SK-N-SH treated with all-trans-retinoic acid at 6 μM for 48 hours (cell line): ENCODE data around the gene LRRIQ1.

Experiments used
- GLIS3 ChIP-seq: fragments of 250-450 bp; sonication (Bioruptor Pico); IDR thresholded peaks from 2 replicates; pipeline ENCODE4 v1.5.0; 2020; ENCODE audit warnings: mild to moderate bottlenecking, moderate library complexity
- PATZ1 ChIP-seq: fragments of 250-450 bp; sonication (Bioruptor Pico); IDR thresholded peaks from 2 replicates; pipeline ENCODE4 v1.8.0; 2020; ENCODE audit warnings: mild to moderate bottlenecking, moderate library complexity, borderline replicate concordance
- SNAI2 ChIP-seq: fragments of 250-450 bp; sonication (Bioruptor Pico); IDR thresholded peaks from 2 replicates; pipeline ENCODE4 v1.5.0; 2020; ENCODE audit warnings: mild to moderate bottlenecking, moderate library complexity
- ZFP30 ChIP-seq: fragments of 450-650 bp; formaldehyde crosslinking; IDR thresholded peaks from 2 replicates; pipeline ENCODE4 v1.5.0; 2022; ENCODE audit warnings: mild to moderate bottlenecking, moderate library complexity

- TF ChIP-seq SNAI2 (no peak), ZFP30 (CRISPR knock-in tag) (no peak), PATZ1 (no peak), GLIS3 (CRISPR knock-in tag) (no peak)
Measured at GRCh38 chr12:85237327-85237726, 201.2 kb downstream of the LRRIQ1 start.
